HepG2 (cell line): ENCODE measurements around the gene NEMF. TPM values are rescaled to one million over a fixed set of nuclear protein-coding genes. Genes with fewer than 3 reads are reported as not detected.
A peak's percentile ranks its signal among the peaks of the same experiment; 100 is the strongest.
"Not testable (repeated sequence)": the region's sequence is repeated elsewhere in the genome, so short reads cannot be mapped to it uniquely, and the experiment has no call there.

Experiments
- ATAC-seq: fragments of 200-7000 bp; cut with Tn5 transposase; 3 replicates; pipeline ENCODE4 v1.9.1; 2020; ENCODE audit warnings: mild to moderate bottlenecking, moderate library complexity
- BruUV-seq: library from RNA; stranded (reverse); fragments of 400-500 nt; replicated peaks from 2 replicates; lab custom pipeline; 2021; lab: Mats Ljungman, UMichigan
- CTCF ChIA-PET: fragments of 300-600 bp; formaldehyde crosslinking; extraction: SDS; loops from one replicate; lab custom pipeline; 2021; ENCODE audit warnings: low total read pairs, inconsistent platforms, low intra/inter-chr PET ratio; lab: Yijun Ruan, JAX
- POLR2A ChIA-PET: fragments of 350-600 bp; sonication (Branson Sonifier 250); formaldehyde crosslinking; loops from one replicate; lab custom pipeline; 2020; ENCODE audit warnings: antibody characterized with exemption, inconsistent platforms; lab: Yijun Ruan, JAX
- DNase-seq: peaks from one replicate; pipeline ENCODE4 v3.0.0-alpha.2; 2015; ENCODE audit warnings: low spot score
- FAIRE-seq: peaks from 3 replicates; lab custom pipeline; 2011; peaks lifted over from hg19 to GRCh38; lab: Jason Lieb, UNC
- H2AFZ ChIP-seq: one replicate; pipeline ENCODE4 v1.6.1; 2011; ENCODE audit warnings: low read length, inconsistent platforms
- H3K27ac ChIP-seq: fragments of 300-600 bp; 3 replicates; pipeline ENCODE4 v1.8.0; 2011; ENCODE audit warnings: mixed run types, mild to moderate bottlenecking, mixed read lengths, low read length, inconsistent platforms; ENCODE audit not compliant: insufficient read depth; ENCODE audit errors: extremely low read length
- H3K27me3 ChIP-seq, 2 experiments: fragments of 200-600 bp in 1 of 2; 2 replicates in 1 of 2; 3 replicates in 1 of 2; pipeline versions ENCODE4 v1.6.0 to v1.8.0; 2011; ENCODE audit warnings: low read length in 2 of 2, mild to moderate bottlenecking in 2 of 2, moderate library complexity in 2 of 2, inconsistent platforms in 1 of 2; ENCODE audit not compliant: insufficient read depth in 2 of 2, control insufficient read depth in 1 of 2
- H3K36me3 ChIP-seq, 2 experiments: fragments of 200-600 bp in 1 of 2; replicated peaks in 1 of 2; 2 replicates in 1 of 2; 3 replicates in 1 of 2; pipeline versions ENCODE4 v1.5.1 to v1.8.0; 2011; ENCODE audit warnings: low read length in 2 of 2, inconsistent platforms in 1 of 2; ENCODE audit not compliant: insufficient read depth in 2 of 2, control insufficient read depth in 1 of 2
- H3K4me1 ChIP-seq: 2 replicates; pipeline ENCODE4 v1.5.1; 2012; ENCODE audit warnings: low read length, inconsistent platforms; ENCODE audit not compliant: insufficient read depth
- H3K4me2 ChIP-seq: 2 replicates; pipeline ENCODE4 v1.6.0; 2011; ENCODE audit warnings: low read depth, low read length, inconsistent platforms
- H3K4me3 ChIP-seq, 3 experiments: fragments of 200-600 bp in 1 of 3; sonication (generic), shearing (Covaris generic) in 1 of 3; replicated peaks in 1 of 3; 2 replicates each; pipeline ENCODE4 v1.5.1; 2011 to 2016; ENCODE audit warnings: low read length in 3 of 3, inconsistent platforms in 2 of 3, low read depth in 2 of 3, mild to moderate bottlenecking in 2 of 3, control low read depth in 1 of 3, mixed read lengths in 1 of 3; ENCODE audit not compliant: insufficient read depth in 1 of 3
- H3K79me2 ChIP-seq: one replicate; pipeline ENCODE4 v1.6.1; 2011; ENCODE audit warnings: low read length, inconsistent platforms; ENCODE audit not compliant: insufficient read depth
- H3K9ac ChIP-seq: 2 replicates; pipeline ENCODE4 v1.6.0; 2011; ENCODE audit warnings: mild to moderate bottlenecking, low read depth, low read length, inconsistent platforms; ENCODE audit not compliant: insufficient read depth
- H3K9me3 ChIP-seq: 2 replicates; pipeline ENCODE4 v1.5.1; 2012; ENCODE audit warnings: mild to moderate bottlenecking, low read length
- H4K20me1 ChIP-seq: 2 replicates; pipeline ENCODE4 v1.6.0; 2011; ENCODE audit warnings: inconsistent platforms, mild to moderate bottlenecking, low read length, moderate library complexity; ENCODE audit not compliant: insufficient read depth
- ATF4 ChIP-seq, 2 experiments: fragments of 450-650 bp in 1 of 2; sonication (generic) in 1 of 2; formaldehyde crosslinking; IDR thresholded peaks; 2 replicates each; pipeline versions ENCODE4 v1.5.0 to v1.8.0; 2020 to 2022; ENCODE audit warnings: mild to moderate bottlenecking in 1 of 2, missing genetic modification reagents in 1 of 2
- ATF7 ChIP-seq, 2 experiments: fragments of 450-650 bp in 1 of 2; sonication (generic) in 1 of 2; formaldehyde crosslinking in 1 of 2; IDR thresholded peaks; 2 replicates each; pipeline versions ENCODE4 v1.4.0 to v1.6.1; 2016 to 2020; ENCODE audit warnings: antibody characterized with exemption in 1 of 2, mild to moderate bottlenecking in 1 of 2, missing genetic modification reagents in 1 of 2
- CEBPB ChIP-seq: IDR thresholded peaks from 2 replicates; pipeline ENCODE4 v1.6.1; 2011; ENCODE audit warnings: low read depth, low read length, improper control_type of control experiment, borderline replicate concordance
- CEBPG ChIP-seq: IDR thresholded peaks from 2 replicates; pipeline ENCODE4 v1.6.1; 2016
- FOSL2 ChIP-seq: sonication (generic); formaldehyde crosslinking; IDR thresholded peaks from 2 replicates; pipeline ENCODE4 v1.4.0; 2020; ENCODE audit warnings: missing genetic modification reagents
- KLF15 ChIP-seq: sonication (generic); formaldehyde crosslinking; IDR thresholded peaks from 2 replicates; pipeline ENCODE4 v1.8.1; 2023; ENCODE audit warnings: borderline replicate concordance, mild to moderate bottlenecking, inconsistent platforms, missing genetic modification reagents, mixed read lengths
- MXD4 ChIP-seq: IDR thresholded peaks from 2 replicates; pipeline ENCODE4 v1.6.1; 2016; ENCODE audit warnings: mild to moderate bottlenecking, missing biosample characterization, missing genetic modification reagents
- NCOA1 ChIP-seq: sonication (generic); formaldehyde crosslinking; IDR thresholded peaks from 2 replicates; pipeline ENCODE4 v1.9.0; 2021; ENCODE audit warnings: missing genetic modification reagents
- WGBS: methylation state at CpG from one replicate; pipeline ENCODE4 v1.1.6; 2017; ENCODE audit warnings: low lambda C conversion rate; 5-methylcytosine and 5-hydroxymethylcytosine counted together
- in situ Hi-C: cut with HindIII; loops from 2 replicates; pipeline ENCODE4 v1.10.0; 2017; ENCODE audit warnings: low pct_unique_long_range_greater_than_20kb; ENCODE audit not compliant: extremely low pct_ligation_motif_present
- intact Hi-C: fragments of 100-400 bp; cut with micrococcal nuclease; formaldehyde crosslinking; loops from one replicate; pipeline ENCODE4 v1.10.0; 2022; ENCODE audit not compliant: unreplicated experiment
- polyA plus RNA-seq, 8 experiments: library from polyadenylated mRNA; depleted of rRNA in 3 of 8; stranded (reverse) in 7 of 8; unstranded in 1 of 8; fragments of >200 nt; fragmentation: Illumina TruSeq in 4 of 8; extraction: Trizol in 4 of 8; gene quantifications; 2 replicates each; pipeline versions ENCODE4 v1.2.1 to v1.2.3, GENCODE V29; 2011 to 2016; ENCODE audit warnings: low read depth in 4 of 8, missing spikeins in 1 of 8, mixed read lengths in 1 of 8; ENCODE audit not compliant: insufficient read depth in 1 of 8
- total RNA-seq, 5 experiments: library from RNA; depleted of rRNA; stranded (reverse); fragments of >200 nt; fragmentation: Illumina TruSeq; extraction: Trizol; gene quantifications; 2 replicates each; pipeline ENCODE4 v1.2.3, GENCODE V29; 2016; ENCODE audit warnings: low read depth in 1 of 5

The NEMF gene
- total and polyA plus RNA-seq, 2 of the 13 experiments (the other 11 are each of a cell fraction or from before 2014, with no cell fraction given) = 21.3 to 57.9 TPM

- H3K9me3 ChIP-seq = no peaks in the 10 kb centered on the region
- no peak for ATAC-seq
- BruUV-seq = no TSS peak
- H3K27me3 ChIP-seq = no peaks in the 10 kb centered on the region; a peak in 1 of 5 replicates
- peaks cover 22% of the 10 kb centered on the region for H3K4me1 ChIP-seq
- peak overlapping the region; percentile 45; the same call in 1 of the 2 replicates for H3K4me2 ChIP-seq
- H4K20me1 ChIP-seq = no peaks in the 10 kb centered on the region
- intact Hi-C loops (no loop called here), in situ Hi-C loops (no loop called here)
- TF ChIP-seq CEBPG (CRISPR knock-in tag) = peak; percentile 78
- TF ChIP-seq NCOA1 (CRISPR knock-in tag) = no peak
- TF ChIP-seq ATF4 (CRISPR knock-in tag; IDR thresholded peaks at IDR 0.05) = 0 out of 4 replicates have a peak, but pooled peaks of 1 of the 2 experiments have one; percentile 14
- TF ChIP-seq KLF15 (CRISPR knock-in tag) = no peak
- 0 out of 2 replicates have a peak, but pooled peaks have one; percentile 23 for TF ChIP-seq ATF7 (IDR thresholded peaks at IDR 0.05)
- TF ChIP-seq ATF7 (CRISPR knock-in tag; IDR thresholded peaks at IDR 0.05) = no peak
- TF ChIP-seq MXD4 (CRISPR knock-in tag) = no peak
- peak; percentile 69 for TF ChIP-seq CEBPB
- no peak overlapping the region for H3K9ac ChIP-seq
- ChIA-PET POLR2A (no interaction called here), CTCF (no interaction called here)
- no peak overlapping the region for H3K27ac ChIP-seq
- H3K79me2 ChIP-seq = no peaks in the 10 kb centered on the region
- H3K4me3 ChIP-seq = no peak overlapping the region
- no peak for DNase-seq
- no peak for FAIRE-seq
- H2AFZ ChIP-seq = no peak overlapping the region
- 25% methylated on average over 12 of the region's 12 CpGs for WGBS
- no peaks in the 10 kb centered on the region for H3K36me3 ChIP-seq
These were observed 23.1 kb upstream of the NEMF start for GRCh38 chr14:49875640-49876198.

- H3K4me2 ChIP-seq, DNase-seq, H3K36me3 ChIP-seq, POLR2A ChIA-PET, H4K20me1 ChIP-seq, BruUV-seq, H3K27me3 ChIP-seq, H3K9ac ChIP-seq, H3K9me3 ChIP-seq, CTCF ChIA-PET, H3K27ac ChIP-seq, H3K79me2 ChIP-seq, ATAC-seq, FAIRE-seq, H3K4me3 ChIP-seq, H2AFZ ChIP-seq, intact Hi-C loops: not testable (repeated sequence)
- 17% methylated on average over 6 of the region's 6 CpGs for WGBS
- H3K4me1 ChIP-seq = peaks cover 10% of the 10 kb centered on the region; the same call in 1 of the 2 replicates
- 0 out of 2 replicates have a peak, but pooled peaks have one; percentile 22 for TF ChIP-seq FOSL2 (CRISPR knock-in tag)
- in situ Hi-C loops = loop anchor here (25.0 kb wide), 2 partner anchors 364 to 664 kb away; partner anchors contain the start of genes MAP4K5 and SOS2
These were observed 21.0 kb upstream of the NEMF start for GRCh38 chr14:49873548-49873947.
